BE2C (cell line): ENCODE results near the gene MED25.

Experiments used
- DNase-seq: peaks from one replicate; pipeline ENCODE4 v3.0.0-alpha.2; 2020
- H3K27me3 ChIP-seq: fragments of 250-450 bp; sonication (Bioruptor Pico); 2 replicates; pipeline ENCODE4 v1.5.1; 2020; ENCODE audit warnings: mild to moderate bottlenecking
- H3K36me3 ChIP-seq: fragments of 250-450 bp; sonication (Bioruptor Pico); 2 replicates; pipeline ENCODE4 v1.5.1; 2020; ENCODE audit warnings: mild to moderate bottlenecking
- H3K4me1 ChIP-seq: fragments of 250-450 bp; sonication (Bioruptor Pico); 2 replicates; pipeline ENCODE4 v1.5.1; 2020
- H3K4me3 ChIP-seq: 2 replicates; pipeline ENCODE4 v1.5.1; 2011; ENCODE audit warnings: low read depth, low read length
- H3K9me3 ChIP-seq: fragments of 250-450 bp; sonication (Bioruptor Pico); 2 replicates; pipeline ENCODE4 v1.5.1; 2020
- CTCF ChIP-seq: IDR thresholded peaks from 2 replicates; pipeline ENCODE4 v1.5.1; 2012; ENCODE audit warnings: mild to moderate bottlenecking, low read depth, low read length

MED25 gene

GRCh38 chr19:49838885-49839588 is 20.9 kb downstream of the MED25 start:
- DNase-seq, result no peak
- H3K27me3 ChIP-seq, result no peaks in the 10 kb centered on the region
- no peak overlapping the region for H3K4me3 ChIP-seq
- peaks cover 30% of the 10 kb centered on the region for H3K36me3 ChIP-seq
- H3K4me1 ChIP-seq, result no peaks in the 10 kb centered on the region
- no peak for TF ChIP-seq CTCF
- no peaks in the 10 kb centered on the region for H3K9me3 ChIP-seq

GRCh38 chr19:49839713-49840112 is 21.6 kb downstream of the MED25 start:
- H3K4me3 ChIP-seq, result no peak overlapping the region
- H3K27me3 ChIP-seq, result no peaks in the 10 kb centered on the region
- TF ChIP-seq CTCF, result no peak
- peaks cover 30% of the 10 kb centered on the region for H3K36me3 ChIP-seq
- no peaks in the 10 kb centered on the region for H3K9me3 ChIP-seq
- H3K4me1 ChIP-seq, result no peaks in the 10 kb centered on the region
- DNase-seq, result no peak

GRCh38 chr19:49840321-49840720 is 22.2 kb downstream of the MED25 start:
- Histone ChIP-seq H3K36me3 (peaks cover 24% of the 10 kb centered on the region), H3K27me3 (no peaks in the 10 kb centered on the region)

GRCh38 chr19:49840736-49841249 is 22.7 kb downstream of the MED25 start:
- Histone ChIP-seq H3K36me3 (peaks cover 23% of the 10 kb centered on the region), H3K9me3 (no peaks in the 10 kb centered on the region), H3K4me1 (no peaks in the 10 kb centered on the region), H3K4me3 (no peak overlapping the region), H3K27me3 (no peaks in the 10 kb centered on the region)
- DNase-seq, result no peak
- no peak for TF ChIP-seq CTCF

More at GRCh38 chr19:49840321-49840720, 22.2 kb downstream of the MED25 start:
- no peak for TF ChIP-seq CTCF
- Histone ChIP-seq H3K4me3 (no peak overlapping the region), H3K4me1 (no peaks in the 10 kb centered on the region), H3K9me3 (no peaks in the 10 kb centered on the region)
- DNase-seq, result no peak

- no peaks in the 10 kb centered on the region for H3K4me1 ChIP-seq
- no peak overlapping the region for H3K4me3 ChIP-seq
- H3K9me3 ChIP-seq, result no peaks in the 10 kb centered on the region
- DNase-seq, result no peak
- H3K36me3 ChIP-seq, result peaks cover 12% of the 10 kb centered on the region
- no peak for TF ChIP-seq CTCF
- no peaks in the 10 kb centered on the region for H3K27me3 ChIP-seq
These were observed 25.2 kb downstream of the MED25 start for GRCh38 chr19:49843265-49843664.
